ENCODE data around the gene RBAK.
"Not testable (repeated sequence)": the region's sequence is repeated elsewhere in the genome, so short reads cannot be mapped to it uniquely, and the experiment has no call there.

RBAK gene

DNA sequence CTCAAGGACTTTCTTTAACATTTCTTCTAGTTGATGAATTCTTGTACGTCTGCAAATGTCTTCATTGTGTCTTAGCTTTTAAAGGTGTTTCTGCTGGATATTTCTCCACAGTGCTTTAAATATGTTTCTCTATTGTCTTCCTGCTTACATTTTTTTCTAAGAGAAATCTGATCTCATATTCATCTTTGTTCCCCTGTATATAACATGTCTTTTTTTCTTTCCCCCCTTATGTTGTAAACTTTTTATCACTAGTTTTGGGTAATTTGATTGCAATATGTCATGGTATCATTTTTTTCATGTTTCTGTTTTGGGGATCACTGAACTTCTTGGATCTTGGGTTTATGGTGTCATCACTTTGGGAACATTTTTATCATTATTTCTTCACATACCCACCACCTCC lies 7.5 kb downstream of the RBAK start:
- no peak for DNase-seq

DNA sequence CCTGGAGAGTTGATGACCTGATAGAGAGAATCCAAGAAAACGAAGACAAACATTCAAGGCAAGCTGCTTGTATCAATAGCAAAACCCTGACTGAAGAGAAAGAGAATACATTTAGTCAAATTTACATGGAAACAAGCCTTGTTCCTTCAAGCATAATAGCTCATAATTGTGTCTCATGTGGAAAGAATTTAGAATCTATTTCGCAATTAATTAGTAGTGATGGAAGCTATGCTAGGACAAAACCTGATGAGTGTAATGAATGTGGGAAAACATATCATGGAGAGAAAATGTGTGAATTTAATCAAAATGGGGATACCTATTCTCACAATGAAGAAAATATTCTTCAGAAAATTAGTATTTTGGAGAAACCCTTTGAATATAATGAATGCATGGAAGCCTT lies 18.0 kb downstream of the RBAK start:
- DNase-seq = no peak

DNA sequence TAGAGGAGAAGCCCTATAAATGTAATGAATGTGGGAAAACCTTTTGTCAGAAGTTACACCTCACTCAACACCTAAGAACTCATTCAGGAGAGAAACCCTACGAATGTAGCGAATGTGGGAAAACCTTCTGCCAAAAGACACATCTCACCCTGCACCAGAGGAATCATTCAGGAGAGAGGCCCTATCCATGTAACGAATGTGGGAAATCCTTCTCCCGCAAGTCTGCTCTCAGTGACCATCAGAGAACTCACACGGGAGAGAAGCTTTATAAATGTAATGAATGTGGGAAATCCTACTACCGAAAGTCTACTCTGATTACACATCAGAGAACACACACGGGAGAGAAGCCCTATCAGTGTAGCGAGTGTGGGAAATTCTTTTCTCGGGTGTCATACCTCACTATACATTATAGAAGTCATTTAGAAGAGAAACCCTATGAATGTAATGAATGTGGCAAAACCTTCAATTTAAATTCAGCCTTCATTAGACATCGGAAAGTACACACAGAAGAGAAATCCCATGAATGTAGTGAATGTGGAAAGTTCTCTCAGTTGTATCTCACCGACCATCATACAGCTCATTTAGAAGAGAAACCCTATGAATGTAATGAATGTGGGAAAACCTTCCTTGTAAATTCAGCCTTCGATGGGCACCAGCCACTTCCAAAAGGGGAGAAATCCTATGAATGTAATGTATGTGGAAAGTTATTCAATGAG lies 18.9 kb downstream of the RBAK start:
- DNase-seq = no peak

DNA sequence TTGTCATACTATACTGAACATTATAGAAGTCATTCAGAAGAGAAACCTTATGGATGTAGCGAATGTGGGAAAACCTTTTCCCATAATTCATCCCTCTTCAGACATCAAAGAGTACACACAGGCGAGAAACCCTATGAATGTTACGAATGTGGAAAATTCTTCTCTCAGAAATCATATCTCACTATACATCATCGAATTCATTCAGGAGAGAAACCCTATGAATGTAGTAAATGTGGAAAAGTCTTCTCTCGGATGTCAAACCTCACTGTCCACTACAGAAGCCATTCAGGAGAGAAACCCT lies 19.4 kb downstream of the RBAK start:
- DNase-seq = no peak

DNA sequence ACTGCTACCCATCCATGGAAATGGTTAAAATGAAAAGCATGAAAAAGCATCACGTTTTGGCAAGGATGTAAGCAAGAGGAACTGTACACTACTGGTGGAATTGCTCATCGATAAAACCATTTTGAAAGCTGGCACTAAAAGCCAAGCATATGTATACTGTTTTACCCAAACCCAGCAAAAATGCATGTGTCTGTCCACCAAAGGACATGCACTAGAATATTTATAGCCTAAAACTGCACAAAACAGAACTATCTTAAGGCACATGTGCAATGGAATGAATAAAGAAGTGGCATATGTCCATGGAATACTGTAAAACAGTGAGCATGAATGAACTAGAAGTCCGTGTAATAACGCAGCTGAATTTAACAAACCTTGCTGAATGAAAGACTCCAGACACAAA lies 22.9 kb downstream of the RBAK start:
- DNase-seq = no peak

DNA sequence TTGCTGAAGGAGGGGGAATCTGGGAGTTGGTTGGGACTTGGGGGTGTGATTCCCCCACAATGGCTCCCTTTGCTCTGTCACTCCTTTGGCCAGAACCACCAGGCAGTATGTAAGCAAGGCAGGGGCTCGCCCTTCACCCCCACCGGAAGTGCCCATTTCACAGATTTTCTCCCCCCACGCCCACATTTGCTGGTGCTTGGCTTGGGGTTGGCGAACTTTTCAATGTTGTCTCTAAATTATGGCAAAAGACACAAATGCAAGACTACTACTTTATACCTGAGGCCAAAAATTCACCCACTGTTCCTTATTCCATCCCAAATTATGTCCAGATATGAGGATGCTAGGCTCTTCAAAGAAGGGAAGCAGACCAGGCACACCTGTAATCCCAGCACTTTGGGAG lies 24.5 kb downstream of the RBAK start:
- no peak for DNase-seq

DNA sequence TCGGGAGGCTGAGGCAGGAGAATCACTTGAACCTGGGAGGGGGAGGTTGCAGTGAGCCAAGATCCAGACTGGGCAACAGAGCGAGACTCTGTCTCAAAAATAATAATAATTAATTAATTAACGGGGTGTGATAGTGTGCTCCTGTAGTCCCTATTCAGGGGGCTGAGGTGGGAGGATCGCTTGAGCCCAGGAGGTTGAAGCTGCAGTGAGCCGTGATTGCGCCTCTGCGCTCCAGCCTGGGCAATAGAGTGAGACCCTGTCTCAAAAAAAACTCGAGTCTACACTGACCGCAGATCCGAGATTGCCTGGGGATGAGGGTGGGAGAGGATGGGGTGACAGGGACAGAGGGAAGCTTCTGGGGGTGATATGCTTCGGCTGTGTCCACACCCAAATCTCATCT lies 29.5 kb downstream of the RBAK start:
- DNase-seq = not testable (repeated sequence)

DNA sequence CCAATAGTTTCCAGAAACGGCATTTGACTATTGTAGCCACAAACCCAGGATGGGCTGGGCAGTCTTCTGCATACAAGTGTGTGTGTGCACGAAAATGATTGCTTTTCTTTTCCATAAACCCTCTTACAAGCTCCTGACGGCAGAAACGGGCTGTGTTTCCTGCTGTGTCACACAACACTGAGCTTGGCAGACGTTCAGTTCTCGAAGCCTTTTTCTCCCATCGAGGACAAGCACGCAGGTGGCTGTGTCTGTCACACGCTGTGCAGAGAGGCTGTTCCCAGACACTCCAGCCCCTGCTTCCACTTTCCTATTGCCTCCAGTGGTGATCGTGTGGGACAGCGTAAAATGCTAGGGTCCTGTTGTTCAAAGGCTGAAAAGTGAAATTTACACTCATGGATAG lies 32.1 kb downstream of the RBAK start:
- peak; percentile 78 to 87 for DNase-seq

DNA sequence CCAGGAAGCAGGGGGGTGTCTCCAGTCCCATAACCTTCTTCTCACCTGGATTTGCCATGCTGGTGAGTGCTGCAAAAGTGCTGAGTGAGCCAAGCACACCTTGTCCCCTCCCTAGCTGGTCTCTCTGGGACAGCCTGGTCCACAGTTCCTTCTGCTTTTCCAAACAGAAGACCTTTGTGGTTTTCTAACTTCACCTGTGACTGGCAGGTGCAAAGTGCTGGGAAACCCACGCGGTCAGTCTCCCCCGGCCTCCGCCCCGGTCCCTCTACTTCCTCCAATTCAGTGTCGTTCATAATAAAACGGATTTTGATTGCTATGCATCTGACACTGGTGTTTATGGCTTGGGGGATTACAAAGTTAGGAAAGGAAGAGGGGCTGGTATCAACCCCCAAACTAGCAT lies 37.1 kb downstream of the RBAK start:
- no peak for DNase-seq

DNA sequence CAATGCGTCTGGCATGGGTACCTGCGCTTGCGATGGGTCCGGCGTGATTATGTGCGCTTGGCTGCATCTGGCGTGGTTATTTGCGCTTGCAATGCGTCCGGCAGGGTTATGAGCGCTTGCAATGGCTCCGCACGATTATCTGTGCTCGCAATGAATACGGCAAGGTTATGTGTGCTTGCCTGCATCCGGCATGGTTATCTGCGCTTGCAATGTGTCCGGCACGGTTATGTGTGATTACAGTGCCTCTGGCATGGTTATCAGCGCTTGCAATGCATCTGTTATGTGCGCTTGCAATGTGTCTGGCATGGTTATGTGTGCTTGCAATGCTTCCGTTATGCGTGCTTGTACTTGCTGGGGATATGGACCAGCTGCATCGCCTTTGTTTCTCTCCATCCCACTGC lies 37.7 kb downstream of the RBAK start:
- DNase-seq = no peak

DNA sequence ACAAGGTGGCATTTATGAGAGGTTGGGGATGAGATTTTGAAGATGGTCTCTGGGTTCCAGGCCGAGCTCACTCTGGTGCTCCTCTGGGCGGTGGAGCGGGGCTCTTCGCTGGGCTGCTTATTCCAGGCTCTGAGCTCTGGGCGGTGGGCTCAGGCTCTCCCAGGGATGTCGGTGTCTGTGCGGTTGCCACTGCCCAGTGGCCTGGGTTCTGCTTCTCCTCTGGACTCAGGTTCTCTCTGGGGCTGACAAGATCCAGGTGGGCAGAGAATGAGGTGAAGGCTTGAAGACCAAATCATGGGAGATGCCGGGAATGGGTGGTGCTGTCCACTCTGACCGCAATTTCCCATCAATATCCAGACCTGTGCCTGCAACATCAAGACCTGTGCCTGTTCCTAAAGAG lies 40.6 kb downstream of the RBAK start:
- no peak for DNase-seq

DNA sequence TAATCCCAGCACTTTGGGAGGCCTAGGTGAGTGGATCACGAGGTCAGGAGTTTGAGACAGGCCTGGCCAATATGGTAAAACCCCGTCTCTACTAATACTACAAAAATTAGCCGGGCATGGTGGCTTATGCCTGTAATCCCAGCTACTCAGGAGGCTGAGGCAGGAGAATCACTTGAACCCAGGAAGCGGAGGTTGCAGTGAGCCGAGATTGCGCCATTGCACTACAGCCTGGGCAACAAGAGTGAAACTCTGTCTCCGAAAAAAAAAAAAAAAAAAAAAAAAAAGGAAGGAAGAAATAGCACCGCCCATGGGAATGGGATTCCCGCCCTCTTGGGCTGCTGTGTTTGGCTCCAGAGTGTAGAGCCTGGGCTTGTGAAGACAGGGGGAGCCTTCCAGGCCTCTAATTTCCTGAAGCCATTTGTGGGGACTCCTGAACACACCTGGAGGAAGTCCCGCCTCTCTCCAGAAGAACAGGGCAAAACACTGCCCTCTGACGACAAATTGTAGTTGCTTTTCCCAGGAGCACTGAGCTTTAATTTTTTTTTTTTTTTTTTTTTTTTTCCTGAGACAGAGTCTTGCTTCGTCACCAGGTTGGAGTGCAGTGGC lies 42.7 kb downstream of the RBAK start:
- not testable (repeated sequence) for DNase-seq

DNA sequence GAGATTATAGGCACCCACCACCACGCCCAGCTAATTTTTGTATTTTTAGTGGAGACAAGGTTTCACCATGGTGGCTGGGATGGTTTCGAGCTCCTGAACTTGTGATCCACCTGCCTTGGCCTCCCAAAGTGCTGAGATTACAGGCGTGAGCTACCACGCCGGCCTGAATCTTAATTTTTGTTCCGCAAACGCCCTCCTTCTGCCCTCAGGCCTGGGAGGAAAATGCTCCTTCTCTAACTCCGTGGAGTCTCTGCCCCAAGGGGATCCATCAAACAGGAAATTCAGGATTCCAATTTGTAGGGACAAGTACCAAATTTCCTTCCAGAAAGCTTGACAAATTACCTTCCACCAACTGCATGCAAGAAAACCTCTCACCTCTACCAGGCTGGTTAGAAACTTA lies 43.2 kb downstream of the RBAK start:
- no peak for DNase-seq

DNA sequence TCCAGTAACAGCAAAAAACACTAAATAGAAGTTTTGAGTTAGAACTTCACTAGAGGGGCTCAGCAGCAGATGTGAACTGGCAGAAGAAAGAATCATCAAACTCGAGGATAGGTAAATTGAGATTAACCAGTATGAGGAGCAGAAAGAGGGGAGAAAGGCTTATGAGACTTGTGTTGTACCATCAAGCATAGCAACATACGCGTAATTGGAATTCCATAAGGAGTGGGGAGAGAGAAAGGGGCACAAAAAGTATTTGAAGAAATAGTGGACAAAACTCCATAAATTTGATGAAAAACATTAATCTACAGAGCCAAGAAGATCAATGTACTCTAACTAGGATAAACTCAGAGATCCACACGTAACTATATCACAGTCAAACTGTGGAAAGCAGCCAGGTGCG lies 48.3 kb downstream of the RBAK start:
- DNase-seq = no peak

DNA sequence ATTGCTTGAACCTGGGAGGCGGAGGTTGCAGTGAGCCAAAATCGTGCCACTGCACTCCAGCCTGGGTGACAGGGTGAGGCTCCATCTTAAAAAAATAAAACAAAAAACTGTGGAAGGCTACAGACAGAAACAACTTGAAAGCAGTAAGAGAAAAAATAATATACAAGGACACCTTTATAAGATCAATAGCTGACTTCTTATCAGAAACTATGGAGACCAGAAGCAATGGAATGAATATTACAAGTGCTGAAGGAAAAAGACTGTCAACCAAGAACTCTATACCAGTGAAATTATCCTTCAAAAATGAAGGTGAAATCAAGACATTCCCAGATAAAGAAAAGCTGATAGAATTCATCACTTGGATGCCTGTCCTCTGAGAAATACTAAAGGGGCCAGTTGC lies 49.0 kb downstream of the RBAK start:
- no peak for DNase-seq

DNA sequence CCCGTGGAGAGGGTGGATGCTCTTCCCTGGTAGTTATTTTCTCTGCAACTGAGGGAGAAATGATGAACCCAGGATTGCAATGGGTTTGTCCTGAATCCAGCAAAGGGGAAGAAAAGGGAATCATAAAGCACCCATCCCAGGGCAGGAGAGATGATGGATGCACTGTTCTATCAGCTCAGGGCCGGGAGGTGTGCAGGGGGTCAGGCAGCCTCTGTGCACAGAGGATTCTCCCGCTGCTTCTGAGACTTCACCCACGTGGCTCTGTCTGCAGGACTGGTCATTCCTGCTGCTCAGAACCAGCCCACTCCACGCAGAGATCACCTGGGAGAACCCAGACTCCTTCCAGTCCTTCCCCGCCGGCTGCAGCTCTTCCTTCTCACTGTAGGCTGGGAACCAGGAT lies 70.7 kb downstream of the RBAK start:
- no peak for DNase-seq

DNA sequence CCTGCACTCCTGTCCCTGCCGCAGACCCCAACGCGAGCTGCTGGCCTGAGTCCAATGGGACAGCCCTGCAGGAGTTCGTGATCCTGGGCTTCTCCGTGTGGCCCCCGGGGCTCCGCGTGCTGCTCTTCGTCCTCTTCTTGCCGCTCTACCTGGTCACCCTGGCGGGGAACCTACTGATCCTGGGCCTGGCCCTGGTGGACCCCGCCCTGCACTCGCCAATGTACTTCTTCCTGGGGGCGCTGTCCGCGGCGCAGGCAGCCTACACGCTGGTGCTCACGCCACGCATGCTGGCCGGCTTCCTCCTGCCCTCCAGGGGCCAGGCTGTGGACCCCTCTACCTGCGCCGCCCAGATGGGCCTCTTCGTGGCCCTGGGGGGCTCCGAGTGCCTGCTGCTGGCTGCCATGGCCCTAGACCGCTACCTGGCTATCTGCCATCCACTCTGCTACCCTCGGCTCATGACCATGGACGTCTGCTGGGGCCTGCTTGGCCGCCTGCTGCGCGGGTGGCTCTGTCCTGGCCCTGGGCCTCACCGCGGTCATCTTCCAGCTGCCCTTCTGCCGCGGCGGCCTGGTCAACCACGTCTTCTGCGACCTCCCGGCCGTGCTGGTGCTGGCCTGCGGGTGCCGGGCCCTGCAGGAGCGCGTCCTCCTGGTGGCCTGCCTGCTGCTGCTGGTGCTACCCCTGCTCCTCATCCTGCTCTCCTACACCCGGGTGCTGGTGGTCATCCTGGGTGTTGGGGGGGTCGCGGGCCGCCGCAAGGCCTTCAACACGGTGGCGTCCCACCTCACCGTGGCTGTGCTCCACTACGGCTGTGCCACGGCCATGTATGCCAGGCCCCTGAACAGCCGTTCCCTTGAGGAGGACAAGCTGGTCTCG lies 71.7 kb downstream of the RBAK start:
- no peak for DNase-seq
